HG03097 (cell line): Measurements from ENCODE around the gene SERINC1.

Source experiments
- ATAC-seq: cut with Tn5 transposase; IDR thresholded peaks from one replicate; pipeline ENCODE4 v1.9.1; 2021; ENCODE audit not compliant: unreplicated experiment, low FRiP score

Gene SERINC1

DNA sequence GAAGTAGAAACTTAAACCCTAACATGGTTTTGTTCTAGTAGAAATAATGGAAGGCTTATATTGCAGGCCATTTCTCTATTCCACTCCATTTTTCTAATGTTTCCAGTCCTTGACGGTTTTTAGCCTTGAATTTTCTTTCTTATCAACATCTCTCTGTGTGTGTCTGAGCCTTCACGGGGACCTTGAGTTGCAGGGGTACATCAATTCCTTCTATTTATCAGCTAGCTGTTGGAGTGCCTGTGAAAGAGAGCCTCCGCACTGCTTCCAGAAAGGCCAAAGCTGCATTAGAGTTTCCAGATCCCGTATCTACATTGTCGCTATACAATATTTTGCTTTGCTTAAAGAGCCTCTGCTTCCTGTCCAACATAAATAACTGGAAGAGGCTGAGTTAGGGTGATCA lies 77.6 kb downstream of the SERINC1 start:
- no peak for ATAC-seq

DNA sequence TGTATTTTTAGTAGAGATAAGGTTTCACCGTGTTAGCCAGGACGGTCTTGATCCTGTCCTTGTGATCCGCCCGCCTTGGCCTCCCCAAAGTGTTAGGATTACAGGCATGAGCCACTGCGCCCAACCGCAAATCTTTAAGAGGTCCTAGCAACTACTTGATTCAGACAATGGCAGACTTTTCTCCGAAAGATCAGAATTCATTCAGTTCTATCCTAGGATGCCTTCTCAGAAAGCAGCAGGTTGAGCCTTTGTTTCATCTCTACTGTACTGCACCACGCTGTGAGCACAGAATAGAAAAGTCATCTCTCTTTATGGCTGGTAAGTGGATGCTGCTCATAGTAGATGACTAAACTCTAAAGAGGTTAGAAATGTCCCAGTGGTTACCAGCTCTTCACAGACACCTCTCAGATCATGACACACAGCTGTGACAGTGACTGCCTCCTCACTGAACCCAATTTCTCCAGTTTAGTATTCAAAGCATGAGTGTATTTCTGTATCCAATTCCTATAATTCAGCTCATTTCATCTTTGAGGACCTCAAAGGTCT lies 78.2 kb downstream of the SERINC1 start:
- no peak for ATAC-seq
